ENCODE measurements around the gene RESP18.

DNA sequence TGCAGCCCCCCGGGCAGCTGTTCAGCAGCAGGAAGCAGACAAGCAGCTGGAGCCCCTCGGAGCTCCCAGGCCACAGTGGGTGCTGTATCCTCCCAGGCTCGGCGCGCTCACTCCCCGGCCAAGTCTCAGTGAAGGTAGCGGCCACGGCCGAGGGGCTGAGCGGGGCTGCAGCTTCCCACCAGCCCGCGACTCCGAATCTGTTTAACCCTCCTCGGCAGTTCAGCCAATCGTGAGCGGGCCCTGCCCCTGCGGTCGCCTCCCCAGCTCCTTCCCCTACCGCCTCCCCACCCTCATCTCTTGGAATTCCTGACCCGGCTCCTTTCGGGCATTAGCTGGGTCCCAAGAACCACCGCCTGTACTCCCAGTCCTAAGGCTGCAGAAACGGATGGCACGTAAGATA, at the start of gene RESP18:
- TF ChIP-seq, protein P1, sequence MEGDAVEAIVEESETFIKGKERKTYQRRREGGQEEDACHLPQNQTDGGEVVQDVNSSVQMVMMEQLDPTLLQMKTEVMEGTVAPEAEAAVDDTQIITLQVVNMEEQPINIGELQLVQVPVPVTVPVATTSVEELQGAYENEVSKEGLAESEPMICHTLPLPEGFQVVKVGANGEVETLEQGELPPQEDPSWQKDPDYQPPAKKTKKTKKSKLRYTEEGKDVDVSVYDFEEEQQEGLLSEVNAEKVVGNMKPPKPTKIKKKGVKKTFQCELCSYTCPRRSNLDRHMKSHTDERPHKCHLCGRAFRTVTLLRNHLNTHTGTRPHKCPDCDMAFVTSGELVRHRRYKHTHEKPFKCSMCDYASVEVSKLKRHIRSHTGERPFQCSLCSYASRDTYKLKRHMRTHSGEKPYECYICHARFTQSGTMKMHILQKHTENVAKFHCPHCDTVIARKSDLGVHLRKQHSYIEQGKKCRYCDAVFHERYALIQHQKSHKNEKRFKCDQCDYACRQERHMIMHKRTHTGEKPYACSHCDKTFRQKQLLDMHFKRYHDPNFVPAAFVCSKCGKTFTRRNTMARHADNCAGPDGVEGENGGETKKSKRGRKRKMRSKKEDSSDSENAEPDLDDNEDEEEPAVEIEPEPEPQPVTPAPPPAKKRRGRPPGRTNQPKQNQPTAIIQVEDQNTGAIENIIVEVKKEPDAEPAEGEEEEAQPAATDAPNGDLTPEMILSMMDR (IDR thresholded peaks at IDR 0.05), result no peak
- TF ChIP-seq POLR2A (IDR thresholded peaks at IDR 0.05) (no peak), EP300 (IDR thresholded peaks at IDR 0.05) (no peak)

Measured in ovary (tissue), 3 donors.